Right atrium auricular region (tissue), 2 donors: Measurements from ENCODE around the gene CD48. TPM values are rescaled to one million over a fixed set of nuclear protein-coding genes. Genes with fewer than 3 reads are reported as not detected.

Experiments used
- DNase-seq: peaks from one replicate; pipeline ENCODE4 v3.0.0-alpha.2; 2019; ENCODE audit warnings: low spot score
- H3K27ac ChIP-seq, 2 donors: fragments of 200-600 bp; sonication (generic); 1 replicate in 1 of 2; 2 replicates in 1 of 2; pipeline ENCODE4 v1.5.1; 2016 to 2019
- H3K27me3 ChIP-seq, 2 donors: fragments of 200-600 bp; sonication (generic); one replicate each; pipeline versions ENCODE4 v1.5.1 to v1.6.0; 2017 to 2019
- H3K36me3 ChIP-seq: fragments of 200-600 bp; sonication (generic); one replicate; pipeline ENCODE4 v1.5.1; 2016
- H3K4me1 ChIP-seq, 2 donors: fragments of 200-600 bp; sonication (generic); one replicate each; pipeline versions ENCODE4 v1.5.1 to v1.6.0; 2017 to 2019
- H3K4me3 ChIP-seq, 2 donors: fragments of 200-600 bp; sonication (generic); 1 replicate in 1 of 2; 2 replicates in 1 of 2; pipeline ENCODE4 v1.5.1; 2017 to 2019; ENCODE audit warnings: mild to moderate bottlenecking in 1 of 2, moderate library complexity in 1 of 2
- H3K9me3 ChIP-seq, 2 donors: fragments of 200-600 bp; sonication (generic); one replicate each; pipeline ENCODE4 v1.5.1; 2019
- CTCF ChIP-seq, 2 donors: fragments of 200-600 bp; sonication (generic); IDR thresholded peaks; one replicate each; pipeline ENCODE4 v1.5.1; 2019; ENCODE audit warnings: antibody characterized with exemption in 2 of 2
- total RNA-seq, 2 donors: library from RNA; depleted of rRNA; stranded (reverse); fragments of >200 nt; gene quantifications; one replicate each; pipeline ENCODE4 v1.1.0, GENCODE V29; 2016

Gene CD48
- total RNA-seq, 2 donors from 2014 or later = 1.2 to 3.2 TPM

- H3K27ac ChIP-seq = no peak overlapping the region
- no peaks in the 10 kb centered on the region for H3K9me3 ChIP-seq
- H3K36me3 ChIP-seq = no peaks in the 10 kb centered on the region
- no peaks in the 10 kb centered on the region for H3K4me1 ChIP-seq
- no peaks in the 10 kb centered on the region for H3K27me3 ChIP-seq
- no peak for TF ChIP-seq CTCF (IDR thresholded peaks at IDR 0.05)
- no peak overlapping the region for H3K4me3 ChIP-seq
- no peak for DNase-seq
Observed at GRCh38 chr1:160685266-160685665, 26.4 kb downstream of the CD48 start.

- Histone ChIP-seq H3K27me3 (no peaks in the 10 kb centered on the region), H3K4me3 (no peak overlapping the region), H3K27ac (no peak overlapping the region), H3K9me3 (no peaks in the 10 kb centered on the region), H3K4me1 (no peaks in the 10 kb centered on the region), H3K36me3 (no peaks in the 10 kb centered on the region)
- TF ChIP-seq CTCF (IDR thresholded peaks at IDR 0.05) = no peak
- no peak for DNase-seq
Observed at GRCh38 chr1:160682983-160683865, 28.4 kb downstream of the CD48 start.

- DNase-seq = no peak
- no peaks in the 10 kb centered on the region for H3K36me3 ChIP-seq
- H3K4me1 ChIP-seq = no peaks in the 10 kb centered on the region
- H3K4me3 ChIP-seq = no peak overlapping the region
- H3K27me3 ChIP-seq = no peaks in the 10 kb centered on the region
- H3K9me3 ChIP-seq = no peaks in the 10 kb centered on the region
- no peak for TF ChIP-seq CTCF (IDR thresholded peaks at IDR 0.05)
- H3K27ac ChIP-seq = no peak overlapping the region
Observed at GRCh38 chr1:160681891-160682140, 29.8 kb downstream of the CD48 start.

GRCh38 chr1:160681066-160681890, 30.3 kb downstream of the CD48 start:
- no peaks in the 10 kb centered on the region for H3K9me3 ChIP-seq
- peak; percentile 78 for DNase-seq
- no peaks in the 10 kb centered on the region for H3K27me3 ChIP-seq
- no peak overlapping the region for H3K4me3 ChIP-seq
- no peaks in the 10 kb centered on the region for H3K36me3 ChIP-seq
- no peak overlapping the region for H3K27ac ChIP-seq
- peak in 1 of 2 donors; percentile 57 for TF ChIP-seq CTCF (IDR thresholded peaks at IDR 0.05)
- H3K4me1 ChIP-seq = no peaks in the 10 kb centered on the region

- no peak overlapping the region for H3K27ac ChIP-seq
- H3K36me3 ChIP-seq = no peaks in the 10 kb centered on the region
- H3K4me1 ChIP-seq = no peaks in the 10 kb centered on the region
- no peak for DNase-seq
- no peak overlapping the region for H3K4me3 ChIP-seq
- no peaks in the 10 kb centered on the region for H3K9me3 ChIP-seq
- H3K27me3 ChIP-seq = no peaks in the 10 kb centered on the region
- TF ChIP-seq CTCF (IDR thresholded peaks at IDR 0.05) = no peak
Observed at GRCh38 chr1:160680399-160680798, 31.2 kb downstream of the CD48 start.
